H1 (cell line): ENCODE data around the gene RIMBP2. TPM values are rescaled to one million over a fixed set of nuclear protein-coding genes. Genes with fewer than 3 reads are reported as not detected.

Experiments
- CREB1 ChIP-seq: IDR thresholded peaks from 2 replicates; pipeline ENCODE4 v1.6.1; 2012; ENCODE audit warnings: inconsistent platforms
- EZH2 ChIP-seq: fragments of 200-600 bp; sonication (generic); IDR thresholded peaks from 2 replicates; pipeline ENCODE4 v1.7.1; 2012; ENCODE audit warnings: low read depth, mild to moderate bottlenecking, moderate library complexity, low read length, inconsistent platforms; ENCODE audit not compliant: severe bottlenecking
- GABPA ChIP-seq: IDR thresholded peaks from 2 replicates; pipeline ENCODE4 v1.6.1; 2011; ENCODE audit warnings: mild to moderate bottlenecking, low read length, moderate library complexity, borderline replicate concordance; ENCODE audit not compliant: insufficient read depth
- KDM1A ChIP-seq: fragments of 200-600, 300-600 bp; sonication (generic); IDR thresholded peaks from 2 replicates; pipeline ENCODE4 v1.7.1; 2016; ENCODE audit warnings: mild to moderate bottlenecking, low read length, borderline replicate concordance
- KDM4A ChIP-seq: IDR thresholded peaks from one replicate; pipeline ENCODE4 v1.7.1; 2012; ENCODE audit warnings: low read depth, mild to moderate bottlenecking, moderate library complexity, low read length, inconsistent platforms; ENCODE audit not compliant: severe bottlenecking
- NANOG ChIP-seq: IDR thresholded peaks from 2 replicates; pipeline ENCODE4 v1.6.1; 2011; ENCODE audit warnings: low read length, low read depth, mild to moderate bottlenecking, inconsistent platforms; ENCODE audit not compliant: insufficient read depth, poor library complexity, severe bottlenecking
- RFX5 ChIP-seq: IDR thresholded peaks from 2 replicates; pipeline ENCODE4 v1.6.1; 2011; ENCODE audit warnings: low read depth, low read length, improper control_type of control experiment, borderline replicate concordance
- RXRA ChIP-seq: IDR thresholded peaks from 2 replicates; pipeline ENCODE4 v1.6.1; 2011; ENCODE audit warnings: low read depth, mild to moderate bottlenecking, low read length, moderate library complexity; ENCODE audit not compliant: insufficient read depth
- TAF7 ChIP-seq: optimal IDR thresholded peaks from 2 replicates; pipeline ENCODE3; 2011; ENCODE audit warnings: low read depth, mild to moderate bottlenecking, inconsistent platforms, low read length, moderate library complexity, borderline replicate concordance
- TEAD4 ChIP-seq: IDR thresholded peaks from 2 replicates; pipeline ENCODE4 v1.6.1; 2012; ENCODE audit warnings: low read depth, low read length, inconsistent platforms, mixed read lengths
- polyA plus RNA-seq, 7 experiments: library from polyadenylated mRNA; depleted of rRNA in 3 of 7; stranded (reverse) in 5 of 7; unstranded in 2 of 7; fragments of >200 nt in 5 of 7; fragments of 200-250 nt in 2 of 7; gene quantifications; 1 replicate in 5 of 7; 2 replicates in 1 of 7; 4 replicates in 1 of 7; pipeline versions ENCODE4 v1.2.1 to v1.2.3, GENCODE V29; 2011 to 2013; ENCODE audit warnings: missing spikeins in 2 of 7, mixed read lengths in 2 of 7
- total RNA-seq: library from RNA; stranded (reverse); fragmentation: NEBNext Ultra II Directional; extraction: Animal tissue kit (Norgen Biotek cat#: 25700); gene quantifications from 2 replicates; pipeline ENCODE4 v1.2.1, GENCODE V29; 2021
- TF ChIP-seq, protein P1 (sequence below): fragments of 300-600 bp; sonication (generic); IDR thresholded peaks from 2 replicates; pipeline ENCODE4 v1.7.1; 2012; ENCODE audit warnings: low read length, moderate library complexity, mild to moderate bottlenecking, inconsistent platforms; ENCODE audit not compliant: insufficient replicate concordance

RIMBP2 gene
- total and polyA plus RNA-seq, 2 of the 8 experiments (the other 6 are each of a cell fraction or from before 2014, with no cell fraction given) = 0.18 to 0.65 TPM

DNA sequence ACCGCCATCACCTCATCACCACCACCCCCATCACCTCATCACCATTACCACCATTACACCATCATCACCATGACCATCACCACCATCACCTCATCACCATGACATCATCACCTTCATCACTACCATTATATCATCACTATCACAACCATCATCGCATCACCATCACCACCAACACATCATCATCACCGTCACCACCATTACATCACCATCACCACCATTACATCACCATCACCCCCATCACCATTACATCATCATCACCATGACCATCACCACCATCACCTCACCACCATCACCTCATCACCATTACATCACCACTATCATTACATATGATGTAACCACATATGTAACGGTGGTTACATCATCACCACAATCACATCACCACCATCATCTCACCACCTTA, 132.3 kb downstream of the RIMBP2 start (continued):
- TF ChIP-seq, protein P1, sequence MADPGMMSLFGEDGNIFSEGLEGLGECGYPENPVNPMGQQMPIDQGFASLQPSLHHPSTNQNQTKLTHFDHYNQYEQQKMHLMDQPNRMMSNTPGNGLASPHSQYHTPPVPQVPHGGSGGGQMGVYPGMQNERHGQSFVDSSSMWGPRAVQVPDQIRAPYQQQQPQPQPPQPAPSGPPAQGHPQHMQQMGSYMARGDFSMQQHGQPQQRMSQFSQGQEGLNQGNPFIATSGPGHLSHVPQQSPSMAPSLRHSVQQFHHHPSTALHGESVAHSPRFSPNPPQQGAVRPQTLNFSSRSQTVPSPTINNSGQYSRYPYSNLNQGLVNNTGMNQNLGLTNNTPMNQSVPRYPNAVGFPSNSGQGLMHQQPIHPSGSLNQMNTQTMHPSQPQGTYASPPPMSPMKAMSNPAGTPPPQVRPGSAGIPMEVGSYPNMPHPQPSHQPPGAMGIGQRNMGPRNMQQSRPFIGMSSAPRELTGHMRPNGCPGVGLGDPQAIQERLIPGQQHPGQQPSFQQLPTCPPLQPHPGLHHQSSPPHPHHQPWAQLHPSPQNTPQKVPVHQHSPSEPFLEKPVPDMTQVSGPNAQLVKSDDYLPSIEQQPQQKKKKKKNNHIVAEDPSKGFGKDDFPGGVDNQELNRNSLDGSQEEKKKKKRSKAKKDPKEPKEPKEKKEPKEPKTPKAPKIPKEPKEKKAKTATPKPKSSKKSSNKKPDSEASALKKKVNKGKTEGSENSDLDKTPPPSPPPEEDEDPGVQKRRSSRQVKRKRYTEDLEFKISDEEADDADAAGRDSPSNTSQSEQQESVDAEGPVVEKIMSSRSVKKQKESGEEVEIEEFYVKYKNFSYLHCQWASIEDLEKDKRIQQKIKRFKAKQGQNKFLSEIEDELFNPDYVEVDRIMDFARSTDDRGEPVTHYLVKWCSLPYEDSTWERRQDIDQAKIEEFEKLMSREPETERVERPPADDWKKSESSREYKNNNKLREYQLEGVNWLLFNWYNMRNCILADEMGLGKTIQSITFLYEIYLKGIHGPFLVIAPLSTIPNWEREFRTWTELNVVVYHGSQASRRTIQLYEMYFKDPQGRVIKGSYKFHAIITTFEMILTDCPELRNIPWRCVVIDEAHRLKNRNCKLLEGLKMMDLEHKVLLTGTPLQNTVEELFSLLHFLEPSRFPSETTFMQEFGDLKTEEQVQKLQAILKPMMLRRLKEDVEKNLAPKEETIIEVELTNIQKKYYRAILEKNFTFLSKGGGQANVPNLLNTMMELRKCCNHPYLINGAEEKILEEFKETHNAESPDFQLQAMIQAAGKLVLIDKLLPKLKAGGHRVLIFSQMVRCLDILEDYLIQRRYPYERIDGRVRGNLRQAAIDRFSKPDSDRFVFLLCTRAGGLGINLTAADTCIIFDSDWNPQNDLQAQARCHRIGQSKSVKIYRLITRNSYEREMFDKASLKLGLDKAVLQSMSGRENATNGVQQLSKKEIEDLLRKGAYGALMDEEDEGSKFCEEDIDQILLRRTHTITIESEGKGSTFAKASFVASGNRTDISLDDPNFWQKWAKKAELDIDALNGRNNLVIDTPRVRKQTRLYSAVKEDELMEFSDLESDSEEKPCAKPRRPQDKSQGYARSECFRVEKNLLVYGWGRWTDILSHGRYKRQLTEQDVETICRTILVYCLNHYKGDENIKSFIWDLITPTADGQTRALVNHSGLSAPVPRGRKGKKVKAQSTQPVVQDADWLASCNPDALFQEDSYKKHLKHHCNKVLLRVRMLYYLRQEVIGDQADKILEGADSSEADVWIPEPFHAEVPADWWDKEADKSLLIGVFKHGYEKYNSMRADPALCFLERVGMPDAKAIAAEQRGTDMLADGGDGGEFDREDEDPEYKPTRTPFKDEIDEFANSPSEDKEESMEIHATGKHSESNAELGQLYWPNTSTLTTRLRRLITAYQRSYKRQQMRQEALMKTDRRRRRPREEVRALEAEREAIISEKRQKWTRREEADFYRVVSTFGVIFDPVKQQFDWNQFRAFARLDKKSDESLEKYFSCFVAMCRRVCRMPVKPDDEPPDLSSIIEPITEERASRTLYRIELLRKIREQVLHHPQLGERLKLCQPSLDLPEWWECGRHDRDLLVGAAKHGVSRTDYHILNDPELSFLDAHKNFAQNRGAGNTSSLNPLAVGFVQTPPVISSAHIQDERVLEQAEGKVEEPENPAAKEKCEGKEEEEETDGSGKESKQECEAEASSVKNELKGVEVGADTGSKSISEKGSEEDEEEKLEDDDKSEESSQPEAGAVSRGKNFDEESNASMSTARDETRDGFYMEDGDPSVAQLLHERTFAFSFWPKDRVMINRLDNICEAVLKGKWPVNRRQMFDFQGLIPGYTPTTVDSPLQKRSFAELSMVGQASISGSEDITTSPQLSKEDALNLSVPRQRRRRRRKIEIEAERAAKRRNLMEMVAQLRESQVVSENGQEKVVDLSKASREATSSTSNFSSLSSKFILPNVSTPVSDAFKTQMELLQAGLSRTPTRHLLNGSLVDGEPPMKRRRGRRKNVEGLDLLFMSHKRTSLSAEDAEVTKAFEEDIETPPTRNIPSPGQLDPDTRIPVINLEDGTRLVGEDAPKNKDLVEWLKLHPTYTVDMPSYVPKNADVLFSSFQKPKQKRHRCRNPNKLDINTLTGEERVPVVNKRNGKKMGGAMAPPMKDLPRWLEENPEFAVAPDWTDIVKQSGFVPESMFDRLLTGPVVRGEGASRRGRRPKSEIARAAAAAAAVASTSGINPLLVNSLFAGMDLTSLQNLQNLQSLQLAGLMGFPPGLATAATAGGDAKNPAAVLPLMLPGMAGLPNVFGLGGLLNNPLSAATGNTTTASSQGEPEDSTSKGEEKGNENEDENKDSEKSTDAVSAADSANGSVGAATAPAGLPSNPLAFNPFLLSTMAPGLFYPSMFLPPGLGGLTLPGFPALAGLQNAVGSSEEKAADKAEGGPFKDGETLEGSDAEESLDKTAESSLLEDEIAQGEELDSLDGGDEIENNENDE = no peak
- TF ChIP-seq RXRA (no peak), KDM1A (no peak), TAF7 (no peak), TEAD4 (no peak), EZH2 (no peak), CREB1 (no peak), KDM4A (no peak), GABPA (no peak), NANOG (no peak), RFX5 (no peak)
